HG03097 (cell line): ENCODE results near the gene AADACL3.
"Not testable (repeated sequence)": the region's sequence is repeated elsewhere in the genome, so short reads cannot be mapped to it uniquely, and the experiment has no call there.

Source experiments
- ATAC-seq: cut with Tn5 transposase; IDR thresholded peaks from one replicate; pipeline ENCODE4 v1.9.1; 2021; ENCODE audit not compliant: unreplicated experiment, low FRiP score

Gene AADACL3, protein sequence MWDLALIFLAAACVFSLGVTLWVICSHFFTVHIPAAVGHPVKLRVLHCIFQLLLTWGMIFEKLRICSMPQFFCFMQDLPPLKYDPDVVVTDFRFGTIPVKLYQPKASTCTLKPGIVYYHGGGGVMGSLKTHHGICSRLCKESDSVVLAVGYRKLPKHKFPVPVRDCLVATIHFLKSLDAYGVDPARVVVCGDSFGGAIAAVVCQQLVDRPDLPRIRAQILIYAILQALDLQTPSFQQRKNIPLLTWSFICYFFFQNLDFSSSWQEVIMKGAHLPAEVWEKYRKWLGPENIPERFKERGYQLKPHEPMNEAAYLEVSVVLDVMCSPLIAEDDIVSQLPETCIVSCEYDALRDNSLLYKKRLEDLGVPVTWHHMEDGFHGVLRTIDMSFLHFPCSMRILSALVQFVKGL

GRCh38 chr1:12715896-12716437 lies at the start of gene AADACL3:
AADACL3 (plus strand) TSS chr1:12716110; CDS start chr1:12716177, 67 bp downstream.
- no peak for ATAC-seq

GRCh38 chr1:12666141-12666735 lies 49.7 kb upstream of the AADACL3 start:
- no peak for ATAC-seq

GRCh38 chr1:12669529-12670068 lies 46.3 kb upstream of the AADACL3 start:
- ATAC-seq = no peak

- ATAC-seq = no peak
Observed at GRCh38 chr1:12674358-12674757, 41.6 kb upstream of the AADACL3 start.

- not testable (repeated sequence) for ATAC-seq
Observed at GRCh38 chr1:12676122-12676521, 39.8 kb upstream of the AADACL3 start.

- no peak for ATAC-seq
Observed at GRCh38 chr1:12677565-12677964, 38.3 kb upstream of the AADACL3 start.

GRCh38 chr1:12678350-12678749 lies 37.6 kb upstream of the AADACL3 start:
- no peak for ATAC-seq

GRCh38 chr1:12678820-12679219 lies 37.1 kb upstream of the AADACL3 start:
- ATAC-seq = no peak

DNA sequence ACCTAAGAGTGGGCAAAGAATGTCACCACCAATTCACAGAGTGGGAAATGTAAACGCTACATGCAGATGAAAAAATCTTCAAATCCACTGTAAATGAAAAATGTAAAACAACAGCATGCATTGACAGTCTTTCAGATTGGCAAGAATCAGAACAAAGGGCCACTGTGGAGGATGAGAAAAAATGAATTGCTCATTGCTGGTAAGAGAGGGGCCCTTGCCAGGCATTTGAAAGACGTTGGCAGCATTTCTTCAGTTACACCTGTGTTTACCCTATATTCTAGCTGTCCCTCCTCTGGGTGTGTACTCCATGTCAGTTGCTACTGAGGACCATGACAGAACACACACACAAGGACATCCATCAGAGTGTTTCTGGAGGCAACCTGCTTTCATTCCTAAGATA lies 25.8 kb upstream of the AADACL3 start:
- no peak for ATAC-seq

GRCh38 chr1:12692967-12693782 lies 22.7 kb upstream of the AADACL3 start:
- ATAC-seq = no peak

DNA sequence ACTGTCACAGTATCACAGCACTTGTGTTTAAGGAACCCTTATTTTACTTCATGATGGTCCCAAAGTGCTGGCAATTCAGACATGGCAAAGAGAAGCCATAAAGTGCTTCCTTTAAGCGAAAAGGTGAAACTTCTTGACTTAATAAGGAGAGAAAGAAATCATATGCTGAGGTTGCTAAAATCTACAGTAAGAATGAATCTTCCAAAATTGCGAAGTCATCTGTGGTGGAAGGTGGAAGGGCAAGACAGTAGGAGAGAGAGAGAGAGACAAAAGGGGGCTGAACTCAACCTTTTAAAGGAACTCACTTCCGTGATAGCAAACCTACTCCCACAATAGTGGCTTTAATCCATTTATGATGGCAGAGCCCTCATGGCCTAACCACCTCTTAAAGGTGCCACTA lies 19.3 kb upstream of the AADACL3 start:
- no peak for ATAC-seq

DNA sequence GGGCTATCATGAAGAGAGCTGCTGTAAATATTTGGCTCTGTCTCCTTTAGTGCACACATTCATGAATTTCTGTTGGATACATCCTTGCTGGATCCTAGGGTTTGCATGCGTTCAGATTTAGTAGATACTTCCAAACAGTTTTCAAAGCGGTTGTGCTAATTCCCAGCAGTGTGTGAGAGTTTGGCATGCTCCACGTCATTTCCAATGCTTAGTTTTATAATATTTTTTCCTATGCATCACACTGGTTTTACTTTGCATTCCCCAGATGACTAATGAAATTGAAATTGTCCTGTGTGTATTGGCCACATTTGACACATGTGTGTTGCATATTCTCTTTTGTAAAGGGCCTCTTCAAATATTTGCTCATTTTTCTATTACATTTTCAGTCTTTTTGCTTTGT lies 18.5 kb upstream of the AADACL3 start:
- no peak for ATAC-seq

DNA sequence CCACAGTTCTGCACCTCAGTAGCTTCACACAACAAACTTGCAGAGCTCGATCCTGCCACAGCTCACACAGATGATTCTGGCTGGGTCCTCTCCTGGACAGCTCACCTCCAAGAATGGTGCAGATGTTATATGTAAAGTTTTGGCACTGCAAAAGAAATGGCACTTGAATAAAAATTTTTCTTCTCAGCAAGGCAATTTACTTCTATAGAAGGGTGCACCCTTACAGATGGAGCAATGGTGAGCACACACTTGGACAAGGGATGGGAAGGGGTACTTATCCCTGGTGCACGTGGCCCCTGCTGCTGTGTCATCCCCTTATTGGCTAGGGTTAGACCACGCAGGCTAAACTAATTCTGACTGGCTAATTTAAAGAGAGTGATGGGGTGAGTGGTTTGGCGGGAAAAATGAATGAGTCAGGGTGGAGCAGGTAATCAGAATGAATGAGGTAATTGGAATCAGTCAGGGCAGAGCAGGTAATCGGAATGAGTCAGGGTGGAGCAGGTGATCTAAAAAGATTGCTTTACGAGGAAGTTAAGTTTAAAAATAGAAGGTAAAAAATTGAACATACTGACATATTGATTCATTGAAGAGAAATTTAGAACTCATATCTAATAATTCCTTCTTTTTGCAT lies 12.0 kb upstream of the AADACL3 start:
- no peak for ATAC-seq

GRCh38 chr1:12706061-12706460 lies 9.8 kb upstream of the AADACL3 start:
- ATAC-seq = no peak

DNA sequence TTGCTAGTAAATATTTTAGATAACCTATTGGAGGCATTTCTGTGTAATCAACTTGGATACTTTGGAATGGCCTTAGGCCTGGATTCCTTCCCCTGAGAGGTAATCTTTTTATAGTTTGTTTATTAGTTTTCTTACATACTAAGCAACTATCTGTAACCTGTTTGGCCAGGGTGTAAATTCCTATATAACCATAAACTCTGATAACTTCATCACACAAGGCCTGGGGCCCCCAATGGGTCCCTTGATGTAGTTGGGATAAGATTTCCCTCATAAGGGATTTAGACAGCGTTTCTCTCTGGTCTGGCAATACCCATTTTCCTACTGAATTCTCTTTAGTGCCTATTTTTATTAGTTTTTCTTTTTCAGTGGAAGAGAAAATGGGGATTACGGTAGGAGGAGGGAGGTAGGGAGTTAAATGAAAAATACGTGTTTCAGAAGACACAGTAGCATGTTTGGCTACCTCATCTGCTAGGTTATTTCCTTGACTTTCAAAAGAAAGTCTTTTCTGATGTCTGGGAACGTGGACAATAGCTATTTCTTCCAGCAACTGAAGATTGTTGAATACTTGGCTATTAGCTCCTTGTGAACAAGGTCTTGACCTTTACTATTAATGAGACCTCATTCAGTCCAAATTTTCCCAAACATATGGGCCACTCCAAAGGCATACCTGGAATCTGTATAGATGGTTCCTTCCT lies 7.4 kb upstream of the AADACL3 start:
- ATAC-seq = no peak

GRCh38 chr1:12709091-12709491 lies 6.8 kb upstream of the AADACL3 start:
- ATAC-seq = no peak

DNA sequence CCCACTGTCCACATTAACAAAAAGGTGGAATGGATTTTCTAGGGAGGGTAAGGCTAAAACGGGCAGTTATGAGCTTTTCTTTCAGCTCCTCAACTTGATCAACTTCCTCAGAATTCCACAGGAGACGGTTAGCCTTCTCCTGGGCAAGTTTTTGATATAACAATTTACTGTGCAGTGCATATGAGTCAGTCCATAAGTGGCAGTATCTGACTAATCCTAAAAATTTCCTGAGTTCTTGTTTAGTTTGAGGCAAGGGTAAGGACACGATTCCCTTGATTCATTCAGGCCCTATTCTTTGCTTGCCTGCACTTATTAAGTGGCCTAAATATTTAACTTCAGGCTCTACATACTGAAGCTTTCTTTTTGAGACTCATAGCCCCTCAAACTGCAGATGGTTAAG lies 6.2 kb upstream of the AADACL3 start:
- no peak for ATAC-seq

DNA sequence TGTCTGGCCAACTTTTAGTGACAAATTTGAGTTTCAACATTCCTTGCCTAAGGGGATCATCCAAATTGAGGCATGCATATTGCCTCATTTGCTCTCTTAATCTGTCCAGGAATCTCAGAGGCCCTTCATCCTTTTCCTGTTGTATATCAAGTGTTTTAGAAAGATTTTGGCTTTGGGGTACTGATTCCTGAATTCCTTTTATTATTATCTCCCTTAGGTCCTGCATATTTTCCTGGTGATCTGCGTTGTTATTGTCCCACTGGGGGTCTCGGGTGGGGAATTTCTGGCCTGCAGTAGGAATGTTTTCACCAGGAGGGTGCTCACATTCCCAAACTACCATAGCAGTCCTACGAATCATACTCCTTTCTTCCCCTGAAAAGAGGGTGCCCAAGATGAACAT lies 4.4 kb upstream of the AADACL3 start:
- no peak for ATAC-seq

GRCh38 chr1:12712076-12712475 lies 3.8 kb upstream of the AADACL3 start:
- ATAC-seq = no peak

DNA sequence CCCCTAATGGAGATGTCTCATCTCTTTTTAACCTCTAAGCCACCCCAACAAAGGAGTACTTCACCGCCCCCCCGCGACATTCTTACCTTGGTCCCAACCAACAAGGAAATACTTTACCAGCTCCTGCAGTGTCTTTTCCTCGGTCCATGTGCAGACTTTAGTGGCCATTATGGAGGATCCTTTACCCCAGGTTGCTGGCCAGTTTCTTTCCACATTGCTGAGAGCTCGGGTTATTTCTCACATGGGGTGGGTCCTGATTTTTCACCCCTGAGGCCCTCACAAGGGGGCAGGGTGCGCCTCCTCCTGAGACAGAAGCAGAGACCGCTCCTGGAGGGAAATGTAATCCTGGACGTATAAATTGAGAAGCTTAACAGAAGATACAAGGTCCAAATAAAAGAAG lies 3.0 kb upstream of the AADACL3 start:
- ATAC-seq = no peak
